GM18873 (cell line): ENCODE measurements around the gene TSBP1.
"Not testable (repeated sequence)": the region's sequence is repeated elsewhere in the genome, so short reads cannot be mapped to it uniquely, and the experiment has no call there.

Source experiments
- ATAC-seq: cut with Tn5 transposase; IDR thresholded peaks from one replicate; pipeline ENCODE4 v1.9.1; 2021; ENCODE audit warnings: mild to moderate bottlenecking, moderate library complexity, moderate number of reproducible peaks; ENCODE audit not compliant: unreplicated experiment, low FRiP score

Gene TSBP1

DNA sequence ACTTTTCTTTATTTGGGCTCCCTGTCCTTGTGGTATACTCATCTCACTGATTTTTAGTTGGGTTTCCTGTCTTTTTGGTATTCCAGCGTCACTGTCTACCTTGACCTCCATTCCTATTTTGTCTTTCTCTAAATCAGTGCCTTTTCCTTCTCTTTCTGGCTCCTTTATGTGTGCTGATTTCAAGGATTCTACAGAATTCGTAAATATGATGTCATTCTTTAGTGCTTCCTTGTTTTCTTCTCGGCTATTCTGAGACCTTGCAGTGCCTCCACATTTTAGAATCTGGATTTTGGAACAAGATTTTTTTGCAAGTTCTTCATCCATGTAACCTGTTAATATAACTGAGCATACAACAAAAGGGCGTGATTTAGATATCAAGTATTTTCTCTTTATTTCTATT, 78.0 kb downstream of the TSBP1 start:
- no peak for ATAC-seq

DNA sequence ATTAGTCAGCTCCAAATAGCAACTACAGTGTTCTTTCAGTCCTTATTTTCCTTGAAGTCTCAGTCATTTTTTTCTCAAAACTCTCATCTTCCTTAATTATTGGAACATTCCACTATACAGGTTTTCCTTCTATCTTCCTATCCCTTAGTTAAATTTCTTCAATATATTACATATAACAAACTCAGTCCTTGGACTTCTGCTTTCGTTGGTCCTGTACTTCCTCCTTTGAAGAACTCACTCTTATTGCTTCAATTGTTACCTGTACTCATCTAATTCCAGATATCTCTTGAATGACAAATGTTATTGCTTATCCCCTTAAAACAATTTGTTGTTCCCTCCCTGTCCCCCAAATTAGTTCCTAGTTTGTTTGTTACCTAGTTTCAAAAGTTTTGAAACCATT, 80.2 kb downstream of the TSBP1 start:
- ATAC-seq = no peak

DNA sequence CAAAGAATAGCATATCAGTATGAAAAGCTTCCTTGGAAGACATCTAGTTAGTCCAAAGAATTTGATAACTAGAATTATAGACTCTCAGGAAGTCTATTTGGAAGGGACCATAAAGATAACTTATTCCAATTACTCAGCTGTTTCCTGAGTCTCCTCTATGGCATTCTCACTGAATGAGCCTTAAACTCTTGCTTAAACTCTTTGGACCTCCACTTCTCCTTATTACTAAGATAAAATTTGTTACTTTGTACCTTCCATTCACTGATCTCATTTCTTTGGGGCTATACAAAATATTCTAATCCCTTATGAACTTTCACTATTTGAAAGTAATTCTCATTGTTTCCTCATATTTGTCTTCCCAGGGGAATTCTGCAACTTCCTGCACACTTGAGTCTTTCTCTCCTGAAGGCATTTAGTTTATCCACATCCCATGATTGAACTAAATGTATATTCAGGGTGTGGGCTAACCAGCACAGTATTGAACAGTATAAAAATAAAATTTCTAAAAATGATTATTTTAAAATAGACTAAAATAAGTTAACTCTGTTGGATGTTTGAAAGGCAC, 80.7 kb downstream of the TSBP1 start:
- no peak for ATAC-seq

DNA sequence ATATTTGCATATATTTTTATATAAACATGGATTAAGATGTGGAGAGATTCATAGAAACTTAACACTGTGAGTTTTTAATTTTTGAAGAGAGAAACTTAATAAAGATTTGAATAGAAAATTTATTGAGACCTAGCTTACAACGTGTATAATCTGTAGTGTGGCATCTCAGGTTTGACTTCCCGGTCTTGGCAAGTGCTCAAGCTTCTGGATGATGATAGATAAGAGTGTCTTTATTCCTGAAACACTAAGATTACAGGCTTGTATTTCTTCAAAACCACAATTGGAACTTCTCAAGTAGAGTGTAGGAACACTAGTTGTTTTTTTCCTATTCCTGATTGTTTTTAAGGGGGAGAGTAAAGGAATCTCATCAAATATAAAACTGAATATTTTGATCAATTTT, 83.3 kb downstream of the TSBP1 start:
- no peak for ATAC-seq

DNA sequence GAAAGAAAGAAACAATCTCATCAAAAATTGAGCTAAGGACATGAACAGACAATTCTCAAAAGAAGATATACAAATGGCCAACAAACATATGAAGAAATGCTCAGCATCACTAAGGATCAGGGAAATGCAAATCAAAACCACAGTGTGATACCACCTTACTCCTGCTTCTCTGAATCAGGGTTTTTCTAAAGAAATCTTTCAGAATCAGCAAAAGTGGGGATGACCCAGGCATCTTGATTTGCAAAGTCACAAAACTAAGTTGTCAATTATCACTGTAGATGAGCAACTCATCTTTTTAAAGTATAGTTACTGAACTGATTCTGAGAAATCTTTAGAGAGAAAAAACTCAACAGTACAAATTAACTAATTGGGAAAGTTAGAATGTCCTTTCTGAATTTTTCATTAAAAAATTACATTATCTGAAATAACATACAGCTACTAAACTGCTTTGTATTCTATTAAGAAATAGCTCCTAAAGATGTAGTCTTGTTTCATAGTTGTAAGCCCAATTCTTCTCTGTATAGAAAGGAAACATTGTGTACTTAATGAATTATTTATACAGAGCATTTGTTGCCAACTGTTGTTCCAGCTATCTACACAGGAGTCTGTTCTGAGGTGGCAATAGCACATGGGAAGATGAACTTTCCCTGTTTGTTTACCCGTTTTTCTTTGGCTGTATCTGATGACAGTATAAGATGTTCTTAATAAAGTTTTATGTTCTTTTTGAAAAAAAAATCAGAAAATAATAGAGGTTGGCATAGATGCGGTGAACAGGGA, 97.7 kb downstream of the TSBP1 start:
- ATAC-seq = not testable (repeated sequence)

DNA sequence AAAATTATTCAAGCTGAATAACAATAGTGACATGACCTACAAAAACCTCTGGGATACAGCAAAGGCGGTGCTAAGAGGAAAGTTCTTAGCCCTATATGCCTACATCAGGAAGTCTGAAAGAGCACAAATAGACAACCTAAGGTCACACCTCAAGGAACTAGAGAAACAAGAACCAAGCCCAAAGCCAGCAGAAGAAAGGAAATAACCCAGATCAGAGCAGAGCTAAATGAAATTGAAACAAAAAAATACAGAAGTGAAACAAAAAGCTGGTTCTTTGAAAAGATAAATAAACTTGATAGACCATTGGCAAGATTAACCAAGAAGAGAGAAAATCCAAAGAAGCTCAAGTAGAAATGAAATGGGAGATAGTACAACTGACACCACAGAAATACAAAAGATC, 100.3 kb downstream of the TSBP1 start:
- no peak for ATAC-seq

DNA sequence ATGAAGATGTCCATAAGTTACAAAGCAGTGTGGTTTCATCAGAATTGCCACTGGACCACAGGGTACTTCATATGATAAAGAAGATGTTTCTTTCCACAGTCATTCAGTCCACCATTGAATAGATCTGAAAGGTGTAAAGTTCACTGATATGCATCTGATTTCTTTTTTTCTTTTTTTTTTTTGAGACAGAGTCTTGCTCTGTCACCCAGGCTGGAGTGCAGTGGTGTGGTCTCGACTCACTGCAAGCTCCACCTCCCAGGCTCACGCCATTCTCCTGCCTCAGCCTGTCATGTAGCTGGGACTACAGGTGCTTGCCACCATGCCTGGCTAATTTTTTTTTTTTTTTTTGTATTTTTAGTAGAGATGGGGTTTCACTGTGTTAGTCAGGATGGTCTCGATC, 103.2 kb downstream of the TSBP1 start:
- not testable (repeated sequence) for ATAC-seq

DNA sequence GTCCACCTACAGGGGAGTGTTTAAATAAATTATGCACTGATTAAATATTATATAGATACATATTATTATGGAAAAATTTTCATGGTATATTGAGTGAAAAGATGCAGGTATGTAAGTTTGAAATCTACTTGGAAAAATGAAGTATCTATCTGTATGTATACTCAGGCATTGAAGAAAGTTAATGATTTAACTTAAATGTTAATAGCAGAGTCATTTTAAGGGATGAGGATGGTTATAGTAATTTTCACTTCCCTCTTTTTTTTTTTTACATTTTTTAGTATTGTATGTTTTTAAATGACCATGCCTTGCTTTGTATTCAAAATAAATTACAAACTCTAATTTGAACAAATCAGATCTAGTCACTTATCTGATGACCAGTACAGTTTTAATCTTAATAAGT, 104.7 kb downstream of the TSBP1 start:
- no peak for ATAC-seq

DNA sequence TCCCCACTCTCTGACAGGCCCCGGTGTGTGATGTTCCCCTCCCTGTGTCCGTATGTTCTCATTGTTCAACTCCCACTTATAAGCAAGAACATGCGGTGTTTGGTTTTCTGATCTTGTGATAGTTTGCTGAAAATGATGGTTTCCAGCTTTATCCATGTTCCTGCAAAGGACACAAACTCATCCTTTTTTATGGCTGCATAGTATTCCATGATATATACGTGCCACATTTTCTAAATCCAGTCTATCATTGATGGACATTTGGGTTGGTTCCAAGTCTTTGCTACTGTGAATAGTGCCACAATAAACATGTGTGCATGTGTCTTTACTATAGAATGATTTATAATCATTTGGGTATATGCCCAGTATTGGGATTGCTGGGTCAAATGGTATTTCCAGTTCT, 114.4 kb downstream of the TSBP1 start:
- not testable (repeated sequence) for ATAC-seq

DNA sequence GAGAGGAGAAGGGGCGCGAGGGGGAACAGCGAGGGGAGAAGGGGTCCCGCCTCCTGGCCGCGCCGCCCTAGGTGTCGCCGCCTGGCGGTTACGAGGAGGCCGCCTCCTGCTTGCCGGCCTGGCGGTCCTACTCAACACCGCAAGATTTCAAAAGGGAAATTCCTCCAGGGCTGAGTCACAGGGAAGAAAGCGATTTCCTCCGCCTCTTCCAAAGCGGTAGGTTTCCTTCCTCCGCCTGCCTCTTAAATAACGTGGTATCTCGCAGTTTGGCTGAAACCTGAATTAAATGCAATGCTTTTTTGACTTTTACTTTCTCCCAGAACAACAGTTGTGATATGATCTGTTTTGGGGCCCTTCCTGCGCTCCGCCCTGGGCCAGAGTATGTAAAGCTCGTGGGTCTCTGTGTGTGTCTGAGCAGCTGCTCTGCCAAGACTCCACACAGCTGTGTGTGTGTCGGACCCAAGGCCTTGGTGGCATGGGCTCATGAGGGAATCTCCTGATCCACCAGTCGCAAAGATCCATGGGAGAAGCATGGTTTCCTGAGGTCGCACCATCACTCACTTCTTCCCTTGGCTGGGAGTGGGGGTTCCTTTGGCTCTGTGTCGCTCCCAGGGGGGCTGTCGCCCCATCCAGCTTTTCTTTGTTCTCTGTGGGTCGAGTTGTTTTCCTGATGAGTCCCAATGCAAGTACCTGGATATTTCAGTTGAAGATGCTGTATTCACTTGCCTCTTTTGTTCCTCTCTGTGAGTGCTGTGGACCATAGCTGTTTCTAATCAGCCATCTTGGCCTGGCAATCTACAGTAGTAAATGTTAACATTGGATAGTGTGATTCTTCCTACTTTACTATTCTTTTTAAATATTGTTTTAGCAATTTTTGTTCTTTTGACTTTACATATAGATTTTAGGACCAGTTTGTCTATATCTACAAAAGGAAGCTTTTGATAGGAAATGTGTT, 116.2 kb downstream of the TSBP1 start:
- no peak for ATAC-seq

DNA sequence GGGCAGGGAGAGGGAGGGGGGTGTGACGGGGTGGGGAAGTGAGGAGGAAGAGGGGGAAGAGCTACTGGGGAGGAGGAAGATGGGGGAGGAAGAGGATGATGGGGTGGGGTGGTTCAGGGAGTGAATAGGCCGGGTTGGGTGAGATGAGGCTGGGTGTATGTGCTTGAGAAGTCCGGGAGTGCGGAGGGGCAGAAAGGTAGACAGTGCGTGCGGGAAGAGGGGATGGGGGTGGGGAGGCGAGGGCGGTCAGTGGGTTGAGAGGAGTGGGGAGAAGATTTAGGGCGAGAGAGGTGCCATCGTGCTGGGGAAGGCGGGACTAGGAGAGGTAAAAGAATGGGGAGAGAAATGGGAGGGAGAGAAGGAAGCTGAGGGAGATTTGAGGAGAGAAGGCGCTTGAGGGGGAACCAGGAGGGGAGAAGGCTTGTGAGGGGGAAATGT, 116.9 kb downstream of the TSBP1 start:
- no peak for ATAC-seq

DNA sequence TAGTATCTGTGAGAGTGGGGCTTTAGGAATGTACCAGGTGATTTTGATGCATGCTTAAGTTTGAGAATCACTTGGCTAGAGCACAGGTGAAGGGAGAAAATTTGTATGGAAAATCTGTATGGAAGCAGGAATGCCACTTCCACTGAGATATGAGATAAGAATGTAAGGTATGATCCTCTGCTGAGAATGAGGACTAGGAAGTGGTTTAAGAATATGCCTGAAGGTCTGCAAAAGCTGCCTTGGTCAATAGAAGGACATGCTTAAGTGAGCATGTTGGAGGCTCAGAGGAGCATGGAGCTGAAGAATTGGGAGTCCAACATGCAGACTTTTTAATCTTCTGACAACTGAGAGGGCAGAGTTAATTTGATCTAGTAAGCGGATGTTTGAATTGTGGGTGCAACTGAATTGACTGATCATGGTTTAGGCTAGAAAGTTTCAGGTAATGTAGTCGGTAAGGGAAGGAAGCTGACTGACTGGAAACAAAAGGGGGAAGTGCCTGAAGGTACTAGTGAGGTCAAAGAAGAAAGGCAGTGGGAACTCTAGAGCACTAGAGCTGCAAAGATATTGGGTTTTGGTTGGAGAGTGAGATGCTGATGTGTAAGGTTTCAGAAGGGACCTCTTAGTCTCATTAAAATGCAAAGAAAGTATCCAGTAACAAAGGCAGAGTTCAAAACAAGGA, 119.2 kb downstream of the TSBP1 start:
- ATAC-seq = no peak

DNA sequence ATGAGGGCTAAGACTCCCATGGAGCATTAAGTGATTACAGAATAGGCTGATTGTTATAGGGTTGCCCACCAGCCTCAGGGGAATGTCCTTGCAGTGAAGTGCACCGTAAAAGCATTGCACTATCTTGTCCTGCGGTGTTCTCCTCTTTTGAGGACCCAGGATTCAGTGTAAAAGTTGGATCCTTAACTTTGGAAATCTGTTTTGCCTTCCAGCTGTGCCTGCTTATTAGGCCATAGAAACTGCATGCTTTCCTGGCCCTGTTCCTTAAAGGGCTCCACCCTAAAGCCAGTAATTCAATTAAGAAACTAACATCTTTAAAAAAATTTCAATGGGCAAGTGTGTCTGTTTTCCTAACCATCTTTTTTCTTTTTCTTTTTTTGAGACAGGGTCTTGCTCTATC, 122.4 kb downstream of the TSBP1 start:
- no peak for ATAC-seq

DNA sequence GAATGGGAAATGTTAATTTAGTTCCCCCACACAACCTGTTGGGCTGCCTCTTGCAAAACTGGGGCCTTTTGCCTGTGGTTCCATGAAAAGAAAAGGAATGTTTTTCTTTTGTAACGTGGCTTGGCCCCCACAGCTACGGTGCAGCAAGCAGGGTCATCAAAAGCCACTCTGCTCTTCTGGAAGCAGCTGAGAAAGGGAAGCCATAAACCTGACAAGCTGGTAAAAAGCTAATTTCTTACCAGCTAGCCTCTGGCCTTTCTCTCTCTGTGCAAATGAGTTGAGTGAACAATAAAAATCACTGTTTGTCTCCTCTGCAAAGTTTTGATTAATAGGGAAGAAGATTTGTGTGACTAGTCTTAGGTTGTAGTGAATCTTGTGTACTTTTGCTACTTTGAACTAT, 124.3 kb downstream of the TSBP1 start:
- ATAC-seq = no peak

DNA sequence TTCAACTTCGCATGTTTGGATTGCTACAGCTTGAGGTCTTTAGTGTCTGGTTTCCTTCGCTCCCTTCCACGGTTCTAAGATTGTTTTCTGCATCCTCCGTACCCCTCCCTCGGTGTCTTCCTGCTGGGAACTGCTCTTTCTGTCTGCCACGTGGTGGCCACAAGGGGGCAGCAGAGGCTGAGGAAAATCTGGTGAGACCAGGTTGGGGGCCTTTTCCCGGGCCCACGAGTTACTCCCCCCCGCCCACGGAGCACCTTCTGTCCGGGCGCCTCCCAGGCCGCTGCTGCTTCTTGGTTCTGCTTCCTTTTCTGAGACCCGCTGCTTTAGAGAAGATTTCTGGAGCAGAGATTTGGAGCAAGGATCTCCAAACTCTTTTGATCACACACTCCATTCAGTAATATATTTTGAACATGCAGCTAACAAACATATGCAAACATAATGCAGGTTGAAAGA, 126.7 kb downstream of the TSBP1 start:
- no peak for ATAC-seq

DNA sequence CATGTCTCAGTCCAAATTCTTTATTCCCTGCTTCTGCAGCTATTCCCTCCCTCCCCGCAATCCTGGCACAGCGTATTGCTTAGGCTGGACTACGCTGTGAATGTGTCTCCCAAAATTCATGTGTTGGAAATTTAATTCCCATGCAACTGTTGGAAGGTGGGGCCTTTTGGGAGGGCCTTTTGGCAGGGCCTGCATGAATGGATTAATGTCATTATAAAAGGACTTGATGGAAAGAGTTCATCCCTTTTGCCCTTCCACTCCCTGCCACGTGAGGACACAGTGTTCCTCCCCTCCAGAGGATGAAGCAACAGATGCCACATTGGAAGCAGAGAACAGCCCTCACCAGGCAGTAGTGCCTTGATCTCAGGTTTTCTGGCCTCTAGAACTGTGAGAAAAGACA, 127.4 kb downstream of the TSBP1 start:
- ATAC-seq = no peak
